ENCODE measurements around the gene LDAH. TPM values are rescaled to one million over a fixed set of nuclear protein-coding genes. Genes with fewer than 3 reads are reported as not detected.

The LDAH gene
- polyA plus RNA-seq, 1 experiment: 10.0 TPM

DNA sequence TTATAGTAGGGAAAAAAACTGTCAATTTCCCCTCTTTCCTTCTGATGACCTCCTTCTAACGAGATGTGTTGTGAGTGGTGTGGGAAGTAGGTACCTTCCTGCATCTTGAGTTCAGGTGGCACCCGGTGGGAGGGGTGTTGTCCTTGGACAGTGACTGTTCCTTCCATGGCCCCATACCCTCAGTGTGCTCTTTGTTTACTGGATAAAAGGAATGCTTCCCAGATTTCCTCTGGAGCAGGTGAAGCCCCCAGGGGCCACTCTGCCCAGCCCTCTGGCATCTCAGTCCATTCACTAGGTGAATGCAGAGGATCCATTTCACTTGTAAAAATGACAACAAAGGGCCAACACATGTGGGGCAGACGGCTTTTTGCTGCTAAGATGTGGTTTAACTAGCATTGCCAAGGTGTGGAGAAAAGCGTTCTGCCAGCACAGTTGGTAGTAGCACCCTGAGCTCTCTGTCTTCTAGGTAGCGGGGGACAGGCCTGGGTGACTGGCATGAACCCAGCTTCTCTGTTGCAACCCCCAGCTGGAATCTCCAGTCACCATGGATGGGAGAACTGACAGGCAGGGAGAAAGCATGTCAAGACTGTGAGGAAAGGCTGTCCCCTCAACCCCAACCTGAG is 149.1 kb downstream of the LDAH start:
- Histone ChIP-seq H3K36me3 (ENCODE audit: control insufficient read depth, insufficient read depth, low read length) (no peaks in the 10 kb centered on the region), H3K4me3 (ENCODE audit: low read depth, low read length) (no peak overlapping the region), H3K27me3 (ENCODE audit: control insufficient read depth, insufficient read depth, low read length) (peaks cover 1% of the 10 kb centered on the region; the same call in 1 of the 2 replicates)
- ChIA-PET POLR2A (no interaction called here), CTCF (interaction anchor here (1.0 to 8.4 kb wide), 4 partner anchors 8 to 289 kb away, joined by 3 to 123 read pairs (median 11); partner anchors contain the start of gene GDF7)
- no peak for DNase-seq (ENCODE audit: low read depth)
- TF ChIP-seq, protein P1, sequence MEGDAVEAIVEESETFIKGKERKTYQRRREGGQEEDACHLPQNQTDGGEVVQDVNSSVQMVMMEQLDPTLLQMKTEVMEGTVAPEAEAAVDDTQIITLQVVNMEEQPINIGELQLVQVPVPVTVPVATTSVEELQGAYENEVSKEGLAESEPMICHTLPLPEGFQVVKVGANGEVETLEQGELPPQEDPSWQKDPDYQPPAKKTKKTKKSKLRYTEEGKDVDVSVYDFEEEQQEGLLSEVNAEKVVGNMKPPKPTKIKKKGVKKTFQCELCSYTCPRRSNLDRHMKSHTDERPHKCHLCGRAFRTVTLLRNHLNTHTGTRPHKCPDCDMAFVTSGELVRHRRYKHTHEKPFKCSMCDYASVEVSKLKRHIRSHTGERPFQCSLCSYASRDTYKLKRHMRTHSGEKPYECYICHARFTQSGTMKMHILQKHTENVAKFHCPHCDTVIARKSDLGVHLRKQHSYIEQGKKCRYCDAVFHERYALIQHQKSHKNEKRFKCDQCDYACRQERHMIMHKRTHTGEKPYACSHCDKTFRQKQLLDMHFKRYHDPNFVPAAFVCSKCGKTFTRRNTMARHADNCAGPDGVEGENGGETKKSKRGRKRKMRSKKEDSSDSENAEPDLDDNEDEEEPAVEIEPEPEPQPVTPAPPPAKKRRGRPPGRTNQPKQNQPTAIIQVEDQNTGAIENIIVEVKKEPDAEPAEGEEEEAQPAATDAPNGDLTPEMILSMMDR (IDR thresholded peaks at IDR 0.05; ENCODE audit: insufficient read depth, low read depth, low read length): no peak

DNA sequence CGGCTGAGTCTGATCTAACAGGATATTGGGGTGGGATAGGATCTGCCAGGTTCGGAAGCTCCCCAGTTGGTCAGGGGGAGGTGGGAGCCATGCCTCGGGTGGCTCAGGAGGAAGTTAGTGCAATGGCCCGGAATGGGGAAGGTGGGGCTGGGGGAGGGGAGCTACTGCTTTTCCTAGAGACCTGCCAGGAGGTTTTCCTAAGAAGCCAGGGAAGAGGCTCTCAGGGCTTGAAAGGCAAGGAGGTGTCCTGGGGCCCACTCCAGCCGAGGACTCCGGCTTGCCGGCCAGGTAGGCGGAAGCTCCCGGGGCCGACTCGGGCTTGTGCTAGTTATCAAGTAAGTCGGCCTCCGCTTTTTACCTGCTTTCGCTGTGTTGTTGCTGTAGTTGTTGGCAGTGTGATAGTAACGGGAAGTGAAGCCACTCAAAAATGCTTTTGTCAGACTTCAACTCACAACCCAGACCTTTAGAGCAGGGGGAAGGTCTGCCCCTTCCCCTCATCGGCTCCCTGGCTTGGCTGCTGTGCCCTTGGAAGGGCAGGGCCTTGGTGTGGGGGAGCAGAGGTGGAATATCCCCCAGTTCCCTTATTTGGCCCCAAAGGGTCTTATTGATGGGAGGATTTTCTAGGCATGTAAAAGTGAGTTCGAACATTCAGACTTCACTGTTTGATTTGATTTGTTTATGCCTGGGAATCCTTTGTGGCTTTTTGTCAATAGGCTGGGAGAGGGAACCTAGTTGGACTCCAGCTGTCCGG is 150.5 kb downstream of the LDAH start:
- DNase-seq (ENCODE audit: low read depth): no peak
- H3K36me3 ChIP-seq (ENCODE audit: control insufficient read depth, insufficient read depth, low read length): no peaks in the 10 kb centered on the region
- CTCF ChIA-PET: interaction anchor here (1.4 to 8.4 kb wide), 2 partner anchors 9 kb away, joined by 3 to 123 read pairs; partner anchors contain the start of gene GDF7
- H3K27me3 ChIP-seq (ENCODE audit: control insufficient read depth, insufficient read depth, low read length): peaks cover 8% of the 10 kb centered on the region
- H3K4me3 ChIP-seq (ENCODE audit: low read depth, low read length): no peak overlapping the region
- TF ChIP-seq, protein P1 (IDR thresholded peaks at IDR 0.05; ENCODE audit: insufficient read depth, low read depth, low read length): no peak
- POLR2A ChIA-PET: no interaction called here

DNA sequence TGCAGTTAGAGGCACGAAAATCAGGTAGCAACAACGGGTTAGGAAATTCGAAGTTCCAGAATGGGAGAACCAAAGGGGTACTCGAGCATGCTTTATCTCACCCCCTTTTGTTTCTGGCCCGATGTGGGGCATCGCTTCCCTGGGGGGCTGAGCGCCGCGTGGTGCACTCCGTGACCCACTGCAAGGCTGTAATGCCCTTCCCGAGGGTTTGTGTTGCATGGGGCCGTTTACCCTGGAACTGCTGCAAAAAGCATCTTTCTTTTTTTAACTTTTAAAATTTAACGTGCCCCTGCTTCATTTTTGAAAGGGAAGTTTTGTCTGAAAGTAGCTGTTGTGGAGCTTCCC is 151.2 kb downstream of the LDAH start:
- DNase-seq (ENCODE audit: low read depth): no peak
- ChIA-PET CTCF (interaction anchor here (1.4 to 8.4 kb wide), 2 partner anchors 8 to 10 kb away, joined by 3 to 123 read pairs; partner anchors contain the start of gene GDF7), POLR2A (no interaction called here)
- Histone ChIP-seq H3K4me3 (ENCODE audit: low read depth, low read length) (no peak overlapping the region), H3K36me3 (ENCODE audit: control insufficient read depth, insufficient read depth, low read length) (no peaks in the 10 kb centered on the region), H3K27me3 (ENCODE audit: control insufficient read depth, insufficient read depth, low read length) (peaks cover 8% of the 10 kb centered on the region)
- TF ChIP-seq, protein P1 (IDR thresholded peaks at IDR 0.05; ENCODE audit: insufficient read depth, low read depth, low read length): no peak

DNA sequence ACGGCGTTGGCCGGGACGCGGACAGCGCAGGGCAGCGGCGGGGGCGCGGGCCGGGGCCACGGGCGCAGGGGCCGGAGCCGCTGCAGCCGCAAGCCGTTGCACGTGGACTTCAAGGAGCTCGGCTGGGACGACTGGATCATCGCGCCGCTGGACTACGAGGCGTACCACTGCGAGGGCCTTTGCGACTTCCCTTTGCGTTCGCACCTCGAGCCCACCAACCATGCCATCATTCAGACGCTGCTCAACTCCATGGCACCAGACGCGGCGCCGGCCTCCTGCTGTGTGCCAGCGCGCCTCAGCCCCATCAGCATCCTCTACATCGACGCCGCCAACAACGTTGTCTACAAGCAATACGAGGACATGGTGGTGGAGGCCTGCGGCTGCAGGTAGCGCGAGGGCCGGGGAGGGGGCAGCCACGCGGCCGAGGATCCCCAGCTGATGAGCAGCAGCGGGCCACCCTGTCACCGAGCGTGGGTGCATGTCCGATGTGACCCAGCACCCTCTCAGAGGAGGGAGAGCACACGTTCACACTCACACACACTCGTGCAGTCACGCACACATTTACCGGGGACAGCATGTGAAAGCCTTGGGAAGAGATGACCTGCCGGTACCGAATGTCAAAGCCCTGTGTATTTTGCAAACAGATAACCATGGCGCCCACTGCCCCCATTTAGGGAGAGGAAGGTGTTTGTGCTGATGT is 151.7 kb downstream of the LDAH start:
- H3K27me3 ChIP-seq (ENCODE audit: control insufficient read depth, insufficient read depth, low read length): peaks cover 9% of the 10 kb centered on the region
- no peak for DNase-seq (ENCODE audit: low read depth)

More for the DNA sequence above, 151.7 kb downstream of the LDAH start:
- ChIA-PET CTCF (interaction anchor here (0.9 to 8.4 kb wide), 4 partner anchors 8 to 292 kb away, joined by 3 to 123 read pairs (median 6); partner anchors contain the start of gene GDF7), POLR2A (no interaction called here)
- Histone ChIP-seq H3K36me3 (ENCODE audit: control insufficient read depth, insufficient read depth, low read length) (no peaks in the 10 kb centered on the region), H3K4me3 (ENCODE audit: low read depth, low read length) (no peak overlapping the region)
- TF ChIP-seq, protein P1 (IDR thresholded peaks at IDR 0.05; ENCODE audit: insufficient read depth, low read depth, low read length): no peak
